ENCODE data around the gene HIKESHI. TPM values are rescaled to one million over a fixed set of nuclear protein-coding genes. Genes with fewer than 3 reads are reported as not detected.

Gene HIKESHI
- polyA plus RNA-seq, 1 of the 3 experiments (the other 2 are of a cell fraction): 62.3 TPM

DNA sequence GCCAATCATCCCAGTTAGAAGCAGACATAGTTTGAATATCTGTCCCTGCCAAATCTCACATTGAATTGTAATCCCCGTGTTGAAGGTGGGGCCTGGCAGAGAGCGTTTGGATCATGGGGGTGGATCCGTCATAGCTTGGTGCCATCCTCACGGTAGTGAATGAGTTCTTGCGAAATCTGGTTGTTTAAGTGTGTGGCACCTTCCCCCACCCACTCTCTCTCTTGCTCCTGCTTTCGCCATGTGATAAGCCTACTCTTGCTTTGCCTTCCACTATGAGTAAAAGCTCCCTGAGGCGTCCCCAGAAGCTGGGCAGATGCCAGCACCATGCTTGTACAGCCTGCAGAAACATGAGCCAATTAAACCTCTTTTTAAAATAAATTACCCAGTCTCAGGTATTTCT, 67.6 kb downstream of the HIKESHI start:
- TF ChIP-seq, protein P1, sequence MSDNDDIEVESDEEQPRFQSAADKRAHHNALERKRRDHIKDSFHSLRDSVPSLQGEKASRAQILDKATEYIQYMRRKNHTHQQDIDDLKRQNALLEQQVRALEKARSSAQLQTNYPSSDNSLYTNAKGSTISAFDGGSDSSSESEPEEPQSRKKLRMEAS (IDR thresholded peaks at IDR 0.05; ENCODE audit: low read depth): no peak
- TF ChIP-seq TEAD4 (IDR thresholded peaks at IDR 0.05; ENCODE audit: borderline replicate concordance, insufficient read depth) (no peak), EZH2phosphoT487 (IDR thresholded peaks at IDR 0.05; ENCODE audit: borderline replicate concordance, low read depth) (no peak), TCF12 (IDR thresholded peaks at IDR 0.05) (no peak), CHD2 (IDR thresholded peaks at IDR 0.05; ENCODE audit: low read length, partially characterized antibody) (no peak), MXI1 (IDR thresholded peaks at IDR 0.05; ENCODE audit: low read depth, low read length) (no peak), YY1 (IDR thresholded peaks at IDR 0.05; ENCODE audit: low read depth) (no peak), ELF1 (IDR thresholded peaks at IDR 0.05) (no peak), EP300 (IDR thresholded peaks at IDR 0.05; ENCODE audit: borderline replicate concordance in 1 of 2, low read depth in 1 of 2, low read length in 1 of 2) (no peak), SIN3A (IDR thresholded peaks at IDR 0.05; ENCODE audit: borderline replicate concordance, low read depth, low read length) (no peak), FOSL2 (IDR thresholded peaks at IDR 0.05; ENCODE audit: borderline replicate concordance, low read depth) (no peak), FOXJ3 (CRISPR knock-in tag; IDR thresholded peaks at IDR 0.05) (no peak), GABPA (IDR thresholded peaks at IDR 0.05; ENCODE audit: low read depth) (no peak), POLR2AphosphoS5 (IDR thresholded peaks at IDR 0.05; ENCODE audit: low read depth, low read length) (no peak)
- TF ChIP-seq, protein P2, sequence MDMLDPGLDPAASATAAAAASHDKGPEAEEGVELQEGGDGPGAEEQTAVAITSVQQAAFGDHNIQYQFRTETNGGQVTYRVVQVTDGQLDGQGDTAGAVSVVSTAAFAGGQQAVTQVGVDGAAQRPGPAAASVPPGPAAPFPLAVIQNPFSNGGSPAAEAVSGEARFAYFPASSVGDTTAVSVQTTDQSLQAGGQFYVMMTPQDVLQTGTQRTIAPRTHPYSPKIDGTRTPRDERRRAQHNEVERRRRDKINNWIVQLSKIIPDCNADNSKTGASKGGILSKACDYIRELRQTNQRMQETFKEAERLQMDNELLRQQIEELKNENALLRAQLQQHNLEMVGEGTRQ (IDR thresholded peaks at IDR 0.05; ENCODE audit: borderline replicate concordance, low read depth, low read length): no peak
- TF ChIP-seq, protein P3, sequence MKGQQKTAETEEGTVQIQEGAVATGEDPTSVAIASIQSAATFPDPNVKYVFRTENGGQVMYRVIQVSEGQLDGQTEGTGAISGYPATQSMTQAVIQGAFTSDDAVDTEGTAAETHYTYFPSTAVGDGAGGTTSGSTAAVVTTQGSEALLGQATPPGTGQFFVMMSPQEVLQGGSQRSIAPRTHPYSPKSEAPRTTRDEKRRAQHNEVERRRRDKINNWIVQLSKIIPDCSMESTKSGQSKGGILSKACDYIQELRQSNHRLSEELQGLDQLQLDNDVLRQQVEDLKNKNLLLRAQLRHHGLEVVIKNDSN (IDR thresholded peaks at IDR 0.05; ENCODE audit: borderline replicate concordance, low read depth): no peak
- TF ChIP-seq, protein P4, sequence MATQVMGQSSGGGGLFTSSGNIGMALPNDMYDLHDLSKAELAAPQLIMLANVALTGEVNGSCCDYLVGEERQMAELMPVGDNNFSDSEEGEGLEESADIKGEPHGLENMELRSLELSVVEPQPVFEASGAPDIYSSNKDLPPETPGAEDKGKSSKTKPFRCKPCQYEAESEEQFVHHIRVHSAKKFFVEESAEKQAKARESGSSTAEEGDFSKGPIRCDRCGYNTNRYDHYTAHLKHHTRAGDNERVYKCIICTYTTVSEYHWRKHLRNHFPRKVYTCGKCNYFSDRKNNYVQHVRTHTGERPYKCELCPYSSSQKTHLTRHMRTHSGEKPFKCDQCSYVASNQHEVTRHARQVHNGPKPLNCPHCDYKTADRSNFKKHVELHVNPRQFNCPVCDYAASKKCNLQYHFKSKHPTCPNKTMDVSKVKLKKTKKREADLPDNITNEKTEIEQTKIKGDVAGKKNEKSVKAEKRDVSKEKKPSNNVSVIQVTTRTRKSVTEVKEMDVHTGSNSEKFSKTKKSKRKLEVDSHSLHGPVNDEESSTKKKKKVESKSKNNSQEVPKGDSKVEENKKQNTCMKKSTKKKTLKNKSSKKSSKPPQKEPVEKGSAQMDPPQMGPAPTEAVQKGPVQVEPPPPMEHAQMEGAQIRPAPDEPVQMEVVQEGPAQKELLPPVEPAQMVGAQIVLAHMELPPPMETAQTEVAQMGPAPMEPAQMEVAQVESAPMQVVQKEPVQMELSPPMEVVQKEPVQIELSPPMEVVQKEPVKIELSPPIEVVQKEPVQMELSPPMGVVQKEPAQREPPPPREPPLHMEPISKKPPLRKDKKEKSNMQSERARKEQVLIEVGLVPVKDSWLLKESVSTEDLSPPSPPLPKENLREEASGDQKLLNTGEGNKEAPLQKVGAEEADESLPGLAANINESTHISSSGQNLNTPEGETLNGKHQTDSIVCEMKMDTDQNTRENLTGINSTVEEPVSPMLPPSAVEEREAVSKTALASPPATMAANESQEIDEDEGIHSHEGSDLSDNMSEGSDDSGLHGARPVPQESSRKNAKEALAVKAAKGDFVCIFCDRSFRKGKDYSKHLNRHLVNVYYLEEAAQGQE (IDR thresholded peaks at IDR 0.05; ENCODE audit: low read depth, low read length): no peak
- TF ChIP-seq, protein P5, sequence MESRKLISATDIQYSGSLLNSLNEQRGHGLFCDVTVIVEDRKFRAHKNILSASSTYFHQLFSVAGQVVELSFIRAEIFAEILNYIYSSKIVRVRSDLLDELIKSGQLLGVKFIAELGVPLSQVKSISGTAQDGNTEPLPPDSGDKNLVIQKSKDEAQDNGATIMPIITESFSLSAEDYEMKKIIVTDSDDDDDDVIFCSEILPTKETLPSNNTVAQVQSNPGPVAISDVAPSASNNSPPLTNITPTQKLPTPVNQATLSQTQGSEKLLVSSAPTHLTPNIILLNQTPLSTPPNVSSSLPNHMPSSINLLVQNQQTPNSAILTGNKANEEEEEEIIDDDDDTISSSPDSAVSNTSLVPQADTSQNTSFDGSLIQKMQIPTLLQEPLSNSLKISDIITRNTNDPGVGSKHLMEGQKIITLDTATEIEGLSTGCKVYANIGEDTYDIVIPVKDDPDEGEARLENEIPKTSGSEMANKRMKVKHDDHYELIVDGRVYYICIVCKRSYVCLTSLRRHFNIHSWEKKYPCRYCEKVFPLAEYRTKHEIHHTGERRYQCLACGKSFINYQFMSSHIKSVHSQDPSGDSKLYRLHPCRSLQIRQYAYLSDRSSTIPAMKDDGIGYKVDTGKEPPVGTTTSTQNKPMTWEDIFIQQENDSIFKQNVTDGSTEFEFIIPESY (IDR thresholded peaks at IDR 0.05; ENCODE audit: borderline replicate concordance, low read depth): no peak
- TF ChIP-seq, protein P6, sequence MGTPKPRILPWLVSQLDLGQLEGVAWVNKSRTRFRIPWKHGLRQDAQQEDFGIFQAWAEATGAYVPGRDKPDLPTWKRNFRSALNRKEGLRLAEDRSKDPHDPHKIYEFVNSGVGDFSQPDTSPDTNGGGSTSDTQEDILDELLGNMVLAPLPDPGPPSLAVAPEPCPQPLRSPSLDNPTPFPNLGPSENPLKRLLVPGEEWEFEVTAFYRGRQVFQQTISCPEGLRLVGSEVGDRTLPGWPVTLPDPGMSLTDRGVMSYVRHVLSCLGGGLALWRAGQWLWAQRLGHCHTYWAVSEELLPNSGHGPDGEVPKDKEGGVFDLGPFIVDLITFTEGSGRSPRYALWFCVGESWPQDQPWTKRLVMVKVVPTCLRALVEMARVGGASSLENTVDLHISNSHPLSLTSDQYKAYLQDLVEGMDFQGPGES (IDR thresholded peaks at IDR 0.05; ENCODE audit: low read depth, low read length): no peak

More for the DNA sequence above, 67.6 kb downstream of the HIKESHI start:
- Histone ChIP-seq H4K20me1 (ENCODE audit: insufficient read depth) (no peaks in the 10 kb centered on the region), H3K4me1 (ENCODE audit: control insufficient read depth in 1 of 2, insufficient read depth in 2 of 2, low read depth in 1 of 2, low read length in 1 of 2) (no peaks in the 10 kb centered on the region), H3K36me3 (replicated peaks in 1 of 2; ENCODE audit: control insufficient read depth in 1 of 2, insufficient read depth in 2 of 2, low read length in 1 of 2) (no peaks in the 10 kb centered on the region), H3K79me2 (ENCODE audit: insufficient read depth) (no peaks in the 10 kb centered on the region), H3K27me3 (ENCODE audit: insufficient read depth) (no peaks in the 10 kb centered on the region), H3K9me3 (no peaks in the 10 kb centered on the region), H3K9ac (no peak overlapping the region), H2AFZ (ENCODE audit: low read depth) (no peak overlapping the region), H3K9me2 (no peaks in the 10 kb centered on the region), H3K4me3 (ENCODE audit: low read depth in 2 of 2, low read length in 1 of 2) (no peak overlapping the region), H3F3A (replicated peaks; ENCODE audit: insufficient read depth) (no peaks in the 10 kb centered on the region), H3K4me2 (no peak overlapping the region), H3K27ac (ENCODE audit: low read depth in 2 of 2, low read length in 1 of 2) (no peak overlapping the region)
- DNase-seq: no peak
- WGBS (ENCODE audit: low lambda C conversion rate): 89% methylated on average over 7 of the region's 7 CpGs
- POLR2A ChIA-PET: no interaction called here
- CTCF ChIA-PET: no interaction called here

All from SK-N-SH (cell line).